GM12892 (cell line): ENCODE measurements around the gene RMDN3.
A peak's percentile ranks its signal among the peaks of the same experiment; 100 is the strongest.

Source experiments
- DNase-seq: peaks from one replicate; pipeline ENCODE4 v3.0.0; 2011; ENCODE audit not compliant: insufficient read length
- FAIRE-seq: peaks from 2 replicates; lab custom pipeline; 2011; peaks lifted over from hg19 to GRCh38; lab: Jason Lieb, UNC
- POLR2A ChIP-seq: IDR thresholded peaks from 2 replicates; pipeline ENCODE4 v1.6.1; 2011; ENCODE audit warnings: low read depth, low read length, control low read depth
- POLR2AphosphoS5 ChIP-seq: IDR thresholded peaks from 2 replicates; pipeline ENCODE4 v1.6.1; 2011; ENCODE audit warnings: low read depth, low read length, control low read depth
- TAF1 ChIP-seq: IDR thresholded peaks from 2 replicates; pipeline ENCODE4 v1.6.1; 2011; ENCODE audit warnings: low read depth, mild to moderate bottlenecking, control low read depth, low read length, borderline replicate concordance

Gene RMDN3

GRCh38 chr15:40769274-40770146 is 14.5 kb upstream of the RMDN3 start, which contains the start of gene C15orf62:
TSS of gene C15orf62 (plus strand) at chr15:40769980. CDS start at chr15:40770496, 516 bp downstream.
- peak; percentile 53 for DNase-seq
- TF ChIP-seq POLR2A (0 out of 2 replicates have a peak, but pooled peaks have one; percentile 10), POLR2AphosphoS5 (no peak)
- peak; percentile 70 for FAIRE-seq

- DNase-seq = peak; percentile 58
- no peak for TF ChIP-seq POLR2AphosphoS5
- no peak for TF ChIP-seq POLR2A
- TF ChIP-seq TAF1 = no peak
Observed at GRCh38 chr15:40768521-40769273, 13.6 kb upstream of the RMDN3 start.

GRCh38 chr15:40767838-40768500 is 12.9 kb upstream of the RMDN3 start:
- DNase-seq (no peak), FAIRE-seq (no peak)
- no peak for TF ChIP-seq POLR2A
- no peak for TF ChIP-seq POLR2AphosphoS5
- no peak for TF ChIP-seq TAF1

More at GRCh38 chr15:40768521-40769273, 13.6 kb upstream of the RMDN3 start:
- FAIRE-seq = peak; percentile 69

- DNase-seq (no peak), FAIRE-seq (no peak)
- TF ChIP-seq POLR2A = no peak
- TF ChIP-seq POLR2AphosphoS5 = no peak
- no peak for TF ChIP-seq TAF1
Observed at GRCh38 chr15:40766906-40767837, 12.1 kb upstream of the RMDN3 start.

GRCh38 chr15:40766194-40766815 is 11.3 kb upstream of the RMDN3 start:
- FAIRE-seq (no peak), DNase-seq (no peak)
- no peak for TF ChIP-seq POLR2AphosphoS5
- no peak for TF ChIP-seq POLR2A
- TF ChIP-seq TAF1 = no peak

GRCh38 chr15:40764629-40765103 is 9.6 kb upstream of the RMDN3 start:
- no peak for DNase-seq
- peak; percentile 17 for FAIRE-seq

GRCh38 chr15:40763801-40764628 is 9.0 kb upstream of the RMDN3 start, which contains the start of gene GCHFR:
TSS of gene GCHFR (plus strand) at chr15:40764068. CDS start at chr15:40764181, 113 bp downstream.
- TF ChIP-seq POLR2AphosphoS5 (peak; percentile 55; the same call in 1 of the 2 replicates), POLR2A (0 out of 2 replicates have a peak, but pooled peaks have one; percentile 22), TAF1 (no peak)
- FAIRE-seq = peak; percentile 78
- DNase-seq = peak; percentile 78

More at GRCh38 chr15:40764629-40765103, 9.6 kb upstream of the RMDN3 start:
- TF ChIP-seq POLR2AphosphoS5 = no peak
- no peak for TF ChIP-seq POLR2A

GRCh38 chr15:40762919-40763800 is 8.1 kb upstream of the RMDN3 start:
- DNase-seq (peak; percentile 57), FAIRE-seq (peak; percentile 65)
- TF ChIP-seq POLR2AphosphoS5 (no peak), POLR2A (no peak), TAF1 (no peak)

GRCh38 chr15:40759961-40760360 is 4.9 kb upstream of the RMDN3 start:
- FAIRE-seq = no peak
- no peak for TF ChIP-seq POLR2AphosphoS5
- no peak for TF ChIP-seq TAF1
- no peak for TF ChIP-seq POLR2A
- DNase-seq = no peak
